GM23248 (cell line): ENCODE data around the gene CMIP. TPM values are rescaled to one million over a fixed set of nuclear protein-coding genes. Genes with fewer than 3 reads are reported as not detected.

Experiments
- DNase-seq: peaks from one replicate; pipeline ENCODE4 v3.0.0-alpha.2; 2015
- H2AFZ ChIP-seq: fragments of 200-600 bp; sonication (generic); 2 replicates; pipeline ENCODE4 v1.6.1; 2016; ENCODE audit warnings: antibody characterized with exemption
- H3F3A ChIP-seq: fragments of 200-600 bp; sonication (generic); 2 replicates; pipeline ENCODE4 v1.6.1; 2016; ENCODE audit warnings: mild to moderate bottlenecking, antibody characterized with exemption, mixed run types; ENCODE audit not compliant: insufficient read depth
- H3K27ac ChIP-seq: fragments of 200-600 bp; sonication (generic); 2 replicates; pipeline ENCODE4 v1.5.1; 2016; ENCODE audit warnings: mild to moderate bottlenecking
- H3K27me3 ChIP-seq: fragments of 200-600 bp; sonication (generic); replicated peaks from 2 replicates; pipeline ENCODE4 v1.6.1; 2016; ENCODE audit warnings: mild to moderate bottlenecking; ENCODE audit not compliant: insufficient read depth
- H3K36me3 ChIP-seq: fragments of 200-600 bp; sonication (generic); 2 replicates; pipeline ENCODE4 v1.6.1; 2016; ENCODE audit warnings: low read depth, mild to moderate bottlenecking
- H3K4me1 ChIP-seq: fragments of 200-600 bp; sonication (generic); 2 replicates; pipeline ENCODE4 v1.6.1; 2016; ENCODE audit warnings: mild to moderate bottlenecking; ENCODE audit not compliant: insufficient read depth
- H3K4me2 ChIP-seq: fragments of 200-600 bp; sonication (generic); one replicate; pipeline ENCODE4 v1.6.1; 2016; ENCODE audit warnings: mild to moderate bottlenecking; ENCODE audit not compliant: unreplicated experiment
- H3K4me3 ChIP-seq: fragments of 200-600 bp; sonication (generic); 2 replicates; pipeline ENCODE4 v1.5.1; 2016; ENCODE audit warnings: mild to moderate bottlenecking
- H3K79me2 ChIP-seq: fragments of 200-600 bp; sonication (generic); 2 replicates; pipeline ENCODE4 v1.6.1; 2016; ENCODE audit warnings: mild to moderate bottlenecking; ENCODE audit not compliant: insufficient read depth
- H3K9ac ChIP-seq: fragments of 200-600 bp; sonication (generic); 2 replicates; pipeline ENCODE4 v1.6.1; 2016; ENCODE audit warnings: mild to moderate bottlenecking
- H3K9me2 ChIP-seq: fragments of 200-600 bp; sonication (generic); 2 replicates; pipeline ENCODE4 v1.6.1; 2016; ENCODE audit warnings: mixed run types, mild to moderate bottlenecking, moderate library complexity; ENCODE audit not compliant: insufficient read depth
- H3K9me3 ChIP-seq: fragments of 200-600 bp; sonication (generic); one replicate; pipeline ENCODE4 v1.6.1; 2017; ENCODE audit warnings: low read depth
- H4K20me1 ChIP-seq: fragments of 200-600 bp; sonication (generic); 2 replicates; pipeline ENCODE4 v1.6.0; 2016; ENCODE audit not compliant: insufficient read depth
- EZH2 ChIP-seq: fragments of 200-600 bp; sonication (generic); IDR thresholded peaks from 2 replicates; pipeline ENCODE4 v1.6.1; 2018; ENCODE audit warnings: antibody characterized with exemption, mild to moderate bottlenecking; ENCODE audit not compliant: insufficient read depth, poor library complexity, severe bottlenecking
- EZH2phosphoT487 ChIP-seq: fragments of 200-600 bp; sonication (generic); IDR thresholded peaks from 2 replicates; pipeline ENCODE4 v1.6.1; 2018; ENCODE audit warnings: antibody characterized with exemption, moderate library complexity, mild to moderate bottlenecking, low read depth; ENCODE audit not compliant: insufficient read depth
- WGBS, 2 experiments: methylation state at CpG; one replicate each; pipeline ENCODE4 v1.1.6; 2015 to 2017; ENCODE audit warnings: low lambda C conversion rate in 2 of 2, low coverage in 1 of 2; ENCODE audit errors: missing lambda C conversion rate in 2 of 2; 5-methylcytosine and 5-hydroxymethylcytosine counted together
- in situ Hi-C: fragments of 300-500 bp; cut with MboI; formaldehyde crosslinking; loops from 2 replicates; pipeline ENCODE4 v1.15.0; 2020
- polyA plus RNA-seq: library from polyadenylated mRNA; unstranded; fragments of >200 nt; fragmentation: Nextera tagmentation; extraction: Ambion mirVana; gene quantifications from 2 replicates; pipeline ENCODE4 v1.2.1, GENCODE V29; 2016
- total RNA-seq: library from RNA; depleted of rRNA; stranded (reverse); fragments of >200 nt; shearing (Covaris generic); gene quantifications from 2 replicates; pipeline ENCODE4 v1.2.3, GENCODE V29; 2014

Gene CMIP
- total and polyA plus RNA-seq, 2 experiments from 2014 or later = 1.5 to 9.5 TPM

GRCh38 chr16:81461243-81461642 is 16.6 kb downstream of the CMIP start:
- peaks cover 100% of the 10 kb centered on the region for H3K79me2 ChIP-seq
- no peak for TF ChIP-seq EZH2
- TF ChIP-seq EZH2phosphoT487 = no peak
- H3K4me3 ChIP-seq = no peak overlapping the region
- peaks cover 13% of the 10 kb centered on the region for H3K4me1 ChIP-seq
- no peak overlapping the region for H3K9ac ChIP-seq
- no peak overlapping the region for H3K4me2 ChIP-seq
- H2AFZ ChIP-seq = no peak overlapping the region
- in situ Hi-C loops = no loop called here
- no peak overlapping the region for H3K27ac ChIP-seq
- no peaks in the 10 kb centered on the region for H3K9me3 ChIP-seq
- no peaks in the 10 kb centered on the region for H3K9me2 ChIP-seq
- WGBS, 2 experiments = 88 to 92% methylated on average over 4 of the region's 4 CpGs
- peaks cover 8% of the 10 kb centered on the region; the same call in 1 of the 2 replicates for H4K20me1 ChIP-seq
- no peaks in the 10 kb centered on the region for H3F3A ChIP-seq
- H3K27me3 ChIP-seq = no peaks in the 10 kb centered on the region
- DNase-seq = no peak
- no peaks in the 10 kb centered on the region for H3K36me3 ChIP-seq

DNA sequence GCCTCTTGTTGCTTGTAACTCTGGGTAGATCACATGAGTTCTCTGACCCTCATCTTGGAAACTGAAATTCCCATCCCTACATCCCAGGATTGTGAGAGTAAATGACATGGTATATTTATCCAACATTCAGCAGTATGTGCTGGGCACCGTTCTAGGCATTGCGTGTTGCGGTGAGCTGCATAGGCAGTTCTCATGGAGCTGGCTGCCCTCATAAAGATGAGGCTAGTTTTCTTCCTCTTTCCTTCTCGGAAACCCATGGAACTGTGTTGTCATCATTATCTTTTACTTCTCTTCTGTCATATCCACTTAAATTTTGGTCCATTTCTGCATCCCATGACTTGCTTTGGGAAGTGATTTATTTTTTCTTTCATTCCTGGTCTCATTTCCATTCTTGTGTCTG is 17.2 kb downstream of the CMIP start:
- no peaks in the 10 kb centered on the region for H3K9me3 ChIP-seq
- no peaks in the 10 kb centered on the region for H3K36me3 ChIP-seq
- no peaks in the 10 kb centered on the region for H3K27me3 ChIP-seq
- H4K20me1 ChIP-seq = peaks cover 8% of the 10 kb centered on the region; the same call in 1 of the 2 replicates
- 95 to 99% methylated on average over 4 of the region's 4 CpGs for WGBS, 2 experiments
- no peak overlapping the region for H3K4me2 ChIP-seq
- H3K9me2 ChIP-seq = no peaks in the 10 kb centered on the region
- no peak overlapping the region for H3K9ac ChIP-seq
- H3K4me3 ChIP-seq = no peak overlapping the region
- no peak overlapping the region for H2AFZ ChIP-seq
- peaks cover 100% of the 10 kb centered on the region for H3K79me2 ChIP-seq
- peaks cover 18% of the 10 kb centered on the region for H3K4me1 ChIP-seq
- H3K27ac ChIP-seq = no peak overlapping the region
- no peaks in the 10 kb centered on the region for H3F3A ChIP-seq
- TF ChIP-seq EZH2phosphoT487 (no peak), EZH2 (no peak)
- no peak for DNase-seq
- in situ Hi-C loops = no loop called here

GRCh38 chr16:81462683-81463082 is 18.1 kb downstream of the CMIP start:
- no peaks in the 10 kb centered on the region for H3K9me2 ChIP-seq
- H3K9ac ChIP-seq = no peak overlapping the region
- DNase-seq = no peak
- H3K27ac ChIP-seq = no peak overlapping the region
- in situ Hi-C loops = no loop called here
- peaks cover 100% of the 10 kb centered on the region for H3K79me2 ChIP-seq
- peaks cover 17% of the 10 kb centered on the region for H3K4me1 ChIP-seq
- H2AFZ ChIP-seq = no peak overlapping the region
- 93 to 95% methylated on average over 4 of the region's 4 CpGs for WGBS, 2 experiments
- no peak overlapping the region for H3K4me3 ChIP-seq
- TF ChIP-seq EZH2 (no peak), EZH2phosphoT487 (no peak)
- no peaks in the 10 kb centered on the region for H3K36me3 ChIP-seq
- H3K4me2 ChIP-seq = no peak overlapping the region
- no peaks in the 10 kb centered on the region for H3F3A ChIP-seq
- H4K20me1 ChIP-seq = peaks cover 8% of the 10 kb centered on the region; the same call in 1 of the 2 replicates
- no peaks in the 10 kb centered on the region for H3K27me3 ChIP-seq
- no peaks in the 10 kb centered on the region for H3K9me3 ChIP-seq

GRCh38 chr16:81463296-81463890 is 18.8 kb downstream of the CMIP start:
- Histone ChIP-seq H3K27me3 (no peaks in the 10 kb centered on the region), H3K9me3 (no peaks in the 10 kb centered on the region), H3K36me3 (no peaks in the 10 kb centered on the region), H4K20me1 (peaks cover 8% of the 10 kb centered on the region; the same call in 1 of the 2 replicates), H3K4me3 (no peak overlapping the region), H3F3A (no peaks in the 10 kb centered on the region), H2AFZ (no peak overlapping the region), H3K27ac (no peak overlapping the region), H3K9me2 (no peaks in the 10 kb centered on the region), H3K9ac (no peak overlapping the region), H3K79me2 (peaks cover 100% of the 10 kb centered on the region), H3K4me2 (no peak overlapping the region), H3K4me1 (peaks cover 10% of the 10 kb centered on the region)
- in situ Hi-C loops = no loop called here
- TF ChIP-seq EZH2phosphoT487 (no peak), EZH2 (no peak)
- DNase-seq = no peak
- 87 to 91% methylated on average over 16 of the region's 16 CpGs for WGBS, 2 experiments

- no peak overlapping the region for H3K4me3 ChIP-seq
- H4K20me1 ChIP-seq = peaks cover 8% of the 10 kb centered on the region; the same call in 1 of the 2 replicates
- no peaks in the 10 kb centered on the region for H3K36me3 ChIP-seq
- H3K9ac ChIP-seq = no peak overlapping the region
- H3F3A ChIP-seq = no peaks in the 10 kb centered on the region
- no peak for DNase-seq
- H3K9me3 ChIP-seq = no peaks in the 10 kb centered on the region
- in situ Hi-C loops = no loop called here
- H3K4me2 ChIP-seq = no peak overlapping the region
- peaks cover 100% of the 10 kb centered on the region for H3K79me2 ChIP-seq
- H3K9me2 ChIP-seq = no peaks in the 10 kb centered on the region
- 97 to 99% methylated on average over 5 of the region's 5 CpGs for WGBS, 2 experiments
- TF ChIP-seq EZH2 (no peak), EZH2phosphoT487 (no peak)
- no peak overlapping the region for H3K27ac ChIP-seq
- no peaks in the 10 kb centered on the region for H3K27me3 ChIP-seq
- no peak overlapping the region for H2AFZ ChIP-seq
- peaks cover 9% of the 10 kb centered on the region; the same call in 1 of the 2 replicates for H3K4me1 ChIP-seq
Observed at GRCh38 chr16:81464279-81464678, 19.7 kb downstream of the CMIP start.
